ENCODE results near the gene POFUT2.

Gene POFUT2

DNA sequence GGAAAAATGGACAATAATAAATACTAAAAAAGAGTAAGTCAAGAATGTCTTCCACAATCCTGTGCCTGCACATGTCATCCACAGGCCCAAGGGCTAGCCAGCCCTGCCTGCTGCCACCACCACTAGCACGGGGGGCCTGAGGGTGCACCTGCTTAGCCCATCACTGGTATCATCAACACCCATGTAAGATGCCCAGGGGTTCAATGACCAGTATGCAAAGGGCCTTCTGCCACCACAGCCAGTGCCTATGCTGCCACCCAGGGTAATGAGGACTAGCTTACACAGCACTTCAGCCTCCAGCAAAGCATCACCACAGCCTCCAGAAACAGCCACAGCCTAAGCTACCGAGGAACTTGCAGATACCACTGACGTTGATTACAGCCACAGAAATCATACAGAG, 46.3 kb downstream of the POFUT2 start:
- no peaks in the 10 kb centered on the region for H3K27me3 ChIP-seq (ENCODE audit: insufficient read depth, insufficient read length)
- H3K9ac ChIP-seq (ENCODE audit: insufficient read length, low read depth): no peak overlapping the region
- TF ChIP-seq YY1 (IDR thresholded peaks at IDR 0.05; ENCODE audit: insufficient read depth, insufficient read length) (no peak), ZNF274 (IDR thresholded peaks at IDR 0.05; ENCODE audit: low read depth, low read length) (no peak), SUZ12 (IDR thresholded peaks at IDR 0.05; ENCODE audit: extremely low read depth, insufficient read depth, insufficient read length) (no peak)
- no peaks in the 10 kb centered on the region for H3K36me3 ChIP-seq (ENCODE audit: insufficient read depth, insufficient read length, low read length)
- H3K4me1 ChIP-seq (ENCODE audit: insufficient read depth, insufficient read length): peaks cover under 1% of the 10 kb centered on the region
- no peak for DNase-seq (ENCODE audit: low read depth, low spot score)
- H3K4me3 ChIP-seq (ENCODE audit: insufficient read length, low read depth): no peak overlapping the region
- H3K9me3 ChIP-seq (ENCODE audit: insufficient read depth, low read length): peaks cover 12% of the 10 kb centered on the region

DNA sequence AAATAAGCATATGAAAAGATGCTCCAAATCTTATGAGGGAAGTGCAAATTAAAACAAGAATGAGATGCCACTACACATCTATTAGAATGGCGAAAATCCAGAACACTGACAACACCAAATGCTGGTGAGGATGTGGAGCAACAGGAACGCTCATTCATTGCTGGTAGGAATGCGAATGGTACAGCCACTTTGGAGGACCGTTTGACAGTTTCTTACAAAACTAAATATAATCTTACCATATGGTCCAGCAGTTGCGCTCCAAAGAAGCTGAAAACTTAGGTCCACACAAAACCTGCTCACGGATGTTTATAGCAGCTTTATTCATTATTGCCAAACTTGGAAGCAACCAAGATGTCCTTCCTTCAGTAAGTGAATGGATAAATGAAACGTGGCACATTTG, 50.3 kb downstream of the POFUT2 start:
- H3K4me3 ChIP-seq (ENCODE audit: insufficient read length, low read depth): no peak overlapping the region
- H3K4me1 ChIP-seq (ENCODE audit: insufficient read depth, insufficient read length): peaks cover 7% of the 10 kb centered on the region
- DNase-seq (ENCODE audit: low read depth, low spot score): no peak
- H3K9me3 ChIP-seq (ENCODE audit: insufficient read depth, low read length): no peaks in the 10 kb centered on the region; the same call in 1 of the 2 replicates
- no peaks in the 10 kb centered on the region for H3K27me3 ChIP-seq (ENCODE audit: insufficient read depth, insufficient read length)
- TF ChIP-seq YY1 (IDR thresholded peaks at IDR 0.05; ENCODE audit: insufficient read depth, insufficient read length) (no peak), ZNF274 (IDR thresholded peaks at IDR 0.05; ENCODE audit: low read depth, low read length) (no peak)
- H3K9ac ChIP-seq (ENCODE audit: insufficient read length, low read depth): no peak overlapping the region
- no peaks in the 10 kb centered on the region for H3K36me3 ChIP-seq (ENCODE audit: insufficient read depth, insufficient read length, low read length)

DNA sequence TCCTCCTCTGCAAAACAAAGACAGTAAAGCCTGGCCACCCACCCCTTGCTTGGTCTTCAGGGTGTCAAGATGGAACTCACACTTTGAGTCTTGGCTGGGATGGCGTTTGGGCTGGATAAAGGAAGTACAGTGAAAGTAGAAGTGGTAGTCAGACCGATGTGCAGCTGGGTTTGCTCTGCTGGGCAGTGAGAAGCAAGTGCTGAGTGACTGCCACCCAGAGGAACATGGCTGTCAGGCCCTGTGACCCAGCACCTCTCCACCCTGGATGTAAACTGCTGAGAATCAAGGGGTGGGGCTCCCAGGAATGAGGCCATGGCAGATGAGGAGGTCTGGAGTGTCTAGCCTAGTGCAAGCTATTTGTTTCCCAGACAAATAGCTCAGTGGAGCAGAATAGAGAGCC, 51.2 kb downstream of the POFUT2 start:
- H3K9me3 ChIP-seq (ENCODE audit: insufficient read depth, low read length): no peaks in the 10 kb centered on the region; the same call in 1 of the 2 replicates
- no peak for DNase-seq (ENCODE audit: low read depth, low spot score)
- H3K9ac ChIP-seq (ENCODE audit: insufficient read length, low read depth): no peak overlapping the region
- H3K36me3 ChIP-seq (ENCODE audit: insufficient read depth, insufficient read length, low read length): no peaks in the 10 kb centered on the region
- H3K27me3 ChIP-seq (ENCODE audit: insufficient read depth, insufficient read length): no peaks in the 10 kb centered on the region
- peaks cover 7% of the 10 kb centered on the region for H3K4me1 ChIP-seq (ENCODE audit: insufficient read depth, insufficient read length)
- H3K4me3 ChIP-seq (ENCODE audit: insufficient read length, low read depth): no peak overlapping the region
- TF ChIP-seq SUZ12 (IDR thresholded peaks at IDR 0.05; ENCODE audit: extremely low read depth, insufficient read depth, insufficient read length): no peak
- TF ChIP-seq YY1 (IDR thresholded peaks at IDR 0.05; ENCODE audit: insufficient read depth, insufficient read length): no peak
- TF ChIP-seq ZNF274 (IDR thresholded peaks at IDR 0.05; ENCODE audit: low read depth, low read length): no peak

DNA sequence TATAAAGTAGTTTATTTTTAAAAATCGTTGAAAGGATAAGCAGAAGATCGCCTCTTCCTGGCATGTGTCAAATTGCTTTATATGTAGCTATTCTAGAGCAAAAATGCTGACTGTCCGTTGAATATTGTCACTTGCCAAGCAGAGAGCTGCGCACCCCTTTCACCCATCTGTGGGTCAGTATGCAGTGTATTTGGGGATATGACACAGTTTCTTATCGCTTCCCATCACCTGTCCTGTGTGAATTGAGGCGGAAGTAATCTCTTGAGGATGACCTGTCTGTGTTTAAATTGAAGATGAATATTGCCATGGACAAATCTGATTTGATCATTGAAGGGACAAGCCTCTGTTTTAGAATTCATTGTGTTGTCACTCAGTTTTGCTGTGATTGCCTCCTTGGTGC, 52.2 kb downstream of the POFUT2 start:
- TF ChIP-seq SUZ12 (IDR thresholded peaks at IDR 0.05; ENCODE audit: extremely low read depth, insufficient read depth, insufficient read length): no peak
- TF ChIP-seq YY1 (IDR thresholded peaks at IDR 0.05; ENCODE audit: insufficient read depth, insufficient read length): no peak
- TF ChIP-seq ZNF274 (IDR thresholded peaks at IDR 0.05; ENCODE audit: low read depth, low read length): no peak
- peaks cover 7% of the 10 kb centered on the region for H3K4me1 ChIP-seq (ENCODE audit: insufficient read depth, insufficient read length)

DNA sequence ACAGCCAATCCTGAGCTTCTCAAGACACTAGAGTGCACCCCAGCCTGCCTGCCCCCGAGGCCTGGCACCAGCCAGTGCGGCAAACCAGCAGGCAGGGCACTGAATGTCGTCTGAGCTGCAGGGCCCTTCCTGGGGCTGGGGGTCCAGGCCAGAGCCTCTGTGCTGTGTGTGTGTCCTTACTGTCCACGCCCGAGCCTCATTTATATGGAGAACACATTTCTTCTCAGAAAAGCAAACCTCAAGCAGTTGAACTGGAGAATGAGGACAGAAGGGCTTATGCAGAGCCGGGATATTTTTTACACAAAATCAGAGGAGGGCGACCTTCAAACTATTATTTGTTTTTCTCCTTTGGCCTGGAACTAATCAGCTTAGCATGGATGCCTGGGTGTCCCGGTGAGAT, 52.7 kb downstream of the POFUT2 start:
- Histone ChIP-seq H3K27me3 (ENCODE audit: insufficient read depth, insufficient read length) (no peaks in the 10 kb centered on the region), H3K9ac (ENCODE audit: insufficient read length, low read depth) (no peak overlapping the region), H3K4me1 (ENCODE audit: insufficient read depth, insufficient read length) (peaks cover 7% of the 10 kb centered on the region), H3K9me3 (ENCODE audit: insufficient read depth, low read length) (no peaks in the 10 kb centered on the region; the same call in 1 of the 2 replicates), H3K36me3 (ENCODE audit: insufficient read depth, insufficient read length, low read length) (no peaks in the 10 kb centered on the region), H3K4me3 (ENCODE audit: insufficient read length, low read depth) (no peak overlapping the region)
- no peak for DNase-seq (ENCODE audit: low read depth, low spot score)
- TF ChIP-seq YY1 (IDR thresholded peaks at IDR 0.05; ENCODE audit: insufficient read depth, insufficient read length) (no peak), SUZ12 (IDR thresholded peaks at IDR 0.05; ENCODE audit: extremely low read depth, insufficient read depth, insufficient read length) (no peak), ZNF274 (IDR thresholded peaks at IDR 0.05; ENCODE audit: low read depth, low read length) (no peak)

More for the DNA sequence above, 52.2 kb downstream of the POFUT2 start:
- Histone ChIP-seq H3K9me3 (ENCODE audit: insufficient read depth, low read length) (no peaks in the 10 kb centered on the region; the same call in 1 of the 2 replicates), H3K36me3 (ENCODE audit: insufficient read depth, insufficient read length, low read length) (no peaks in the 10 kb centered on the region), H3K4me3 (ENCODE audit: insufficient read length, low read depth) (no peak overlapping the region), H3K9ac (ENCODE audit: insufficient read length, low read depth) (no peak overlapping the region), H3K27me3 (ENCODE audit: insufficient read depth, insufficient read length) (no peaks in the 10 kb centered on the region)
- no peak for DNase-seq (ENCODE audit: low read depth, low spot score)

DNA sequence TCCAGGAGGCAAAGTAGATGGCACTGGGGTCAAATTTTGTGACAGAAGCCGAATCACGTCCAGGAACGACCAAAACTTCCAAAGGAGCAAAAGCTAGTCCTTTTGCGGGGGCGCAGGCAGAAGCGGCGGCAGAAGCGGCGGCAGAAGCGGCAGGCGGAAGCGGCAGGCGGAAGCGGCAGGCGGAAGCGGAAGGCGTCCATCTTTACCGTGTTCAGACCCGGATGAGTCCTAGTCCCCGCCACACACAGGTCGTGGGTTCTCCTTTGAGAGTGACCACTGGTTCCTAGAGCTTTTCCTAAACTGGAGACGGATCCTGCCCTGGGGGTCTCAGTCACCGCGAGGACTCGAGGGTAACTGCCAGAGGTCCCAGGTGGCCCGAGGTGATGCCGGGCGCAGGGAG, 53.6 kb downstream of the POFUT2 start:
- DNase-seq (ENCODE audit: low read depth, low spot score): no peak

DNA sequence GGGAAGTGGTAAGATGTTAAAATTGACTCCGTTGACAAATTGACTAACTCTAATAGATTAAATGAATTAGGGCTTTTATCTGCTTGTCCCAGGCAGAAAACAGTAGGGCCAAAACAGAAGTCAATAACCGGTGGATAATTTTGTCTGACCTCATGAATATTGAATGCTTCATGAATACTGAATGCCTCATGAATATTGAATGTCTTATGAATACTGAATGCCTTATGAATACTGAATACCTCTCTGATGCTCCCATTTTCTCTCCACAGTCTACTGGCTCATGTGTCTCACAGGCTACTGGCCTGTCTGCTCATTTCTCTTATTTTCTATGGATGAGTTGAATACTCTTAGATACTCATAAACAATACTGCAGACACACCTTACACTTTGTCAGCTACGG, 56.0 kb downstream of the POFUT2 start:
- H3K4me3 ChIP-seq (ENCODE audit: insufficient read length, low read depth): no peak overlapping the region
- peaks cover 15% of the 10 kb centered on the region for H3K4me1 ChIP-seq (ENCODE audit: insufficient read depth, insufficient read length)
- no peak overlapping the region for H3K9ac ChIP-seq (ENCODE audit: insufficient read length, low read depth)
- H3K27me3 ChIP-seq (ENCODE audit: insufficient read depth, insufficient read length): no peaks in the 10 kb centered on the region
- no peak for TF ChIP-seq YY1 (IDR thresholded peaks at IDR 0.05; ENCODE audit: insufficient read depth, insufficient read length)
- no peaks in the 10 kb centered on the region for H3K9me3 ChIP-seq (ENCODE audit: insufficient read depth, low read length)
- no peak for DNase-seq (ENCODE audit: low read depth, low spot score)
- H3K36me3 ChIP-seq (ENCODE audit: insufficient read depth, insufficient read length, low read length): no peaks in the 10 kb centered on the region

More for the DNA sequence above, 53.6 kb downstream of the POFUT2 start:
- no peaks in the 10 kb centered on the region for H3K27me3 ChIP-seq (ENCODE audit: insufficient read depth, insufficient read length)
- no peak overlapping the region for H3K4me3 ChIP-seq (ENCODE audit: insufficient read length, low read depth)
- no peak overlapping the region for H3K9ac ChIP-seq (ENCODE audit: insufficient read length, low read depth)
- H3K36me3 ChIP-seq (ENCODE audit: insufficient read depth, insufficient read length, low read length): no peaks in the 10 kb centered on the region
- peaks cover 7% of the 10 kb centered on the region for H3K4me1 ChIP-seq (ENCODE audit: insufficient read depth, insufficient read length)
- no peak for TF ChIP-seq SUZ12 (IDR thresholded peaks at IDR 0.05; ENCODE audit: extremely low read depth, insufficient read depth, insufficient read length)
- TF ChIP-seq YY1 (IDR thresholded peaks at IDR 0.05; ENCODE audit: insufficient read depth, insufficient read length): no peak
- TF ChIP-seq ZNF274 (IDR thresholded peaks at IDR 0.05; ENCODE audit: low read depth, low read length): no peak
- H3K9me3 ChIP-seq (ENCODE audit: insufficient read depth, low read length): no peaks in the 10 kb centered on the region; the same call in 1 of the 2 replicates
